K562 (cell line): ENCODE measurements around the gene RAB13. TPM values are rescaled to one million over a fixed set of nuclear protein-coding genes. Genes with fewer than 3 reads are reported as not detected.

Experiments used
- CBX1 ChIP-seq: sonication (generic); IDR thresholded peaks from 2 replicates; pipeline ENCODE4 v1.6.1; 2016; ENCODE audit warnings: antibody characterized with exemption, low read depth, mild to moderate bottlenecking
- CLOCK ChIP-seq: fragments of 250-450 bp; sonication (Bioruptor Pico); IDR thresholded peaks from 2 replicates; pipeline ENCODE4 v1.4.0; 2020; ENCODE audit warnings: mild to moderate bottlenecking, moderate library complexity, borderline replicate concordance
- ELF1 ChIP-seq: fragments of 200-800 bp; sonication (Bioruptor generic); IDR thresholded peaks from 2 replicates; pipeline ENCODE4 v1.6.1; 2016; ENCODE audit warnings: missing genetic modification characterization, missing compliant biosample characterization
- GABPB2 ChIP-seq: fragments of 250-450 bp; sonication (Bioruptor Pico); conservative IDR thresholded peaks from 2 replicates; pipeline ENCODE4 v1.5.1; 2021; ENCODE audit warnings: mild to moderate bottlenecking
- GTF2E2 ChIP-seq: fragments of 200-800 bp; sonication (Bioruptor generic); IDR thresholded peaks from 2 replicates; pipeline ENCODE4 v1.6.1; 2016; ENCODE audit warnings: missing genetic modification characterization, missing compliant biosample characterization
- HMGXB4 ChIP-seq: sonication (generic); formaldehyde crosslinking; IDR thresholded peaks from 2 replicates; pipeline ENCODE4 v1.8.1; 2023; ENCODE audit warnings: mild to moderate bottlenecking, missing genetic modification reagents
- MCM2 ChIP-seq: fragments of 450-650 bp; IDR thresholded peaks from 2 replicates; pipeline ENCODE4 v1.6.1; 2017; ENCODE audit warnings: low read depth, mild to moderate bottlenecking
- PTTG1 ChIP-seq: fragments of 450-650 bp; IDR thresholded peaks from 2 replicates; pipeline ENCODE4 v1.6.1; 2016; ENCODE audit warnings: low read depth, mild to moderate bottlenecking, missing genetic modification characterization, missing compliant biosample characterization
- RNF2 ChIP-seq: sonication (generic); IDR thresholded peaks from 2 replicates; pipeline ENCODE4 v1.6.1; 2016
- STAT5A ChIP-seq: IDR thresholded peaks from 2 replicates; pipeline ENCODE4 v1.6.1; 2012; ENCODE audit warnings: low read length, inconsistent platforms, borderline replicate concordance
- TBP ChIP-seq: optimal IDR thresholded peaks from 2 replicates; pipeline ENCODE3; 2011; ENCODE audit warnings: low read depth, low read length, improper control_type of control experiment
- ZNF175 ChIP-seq: fragments of 200-800 bp; sonication (Bioruptor generic); IDR thresholded peaks from 2 replicates; pipeline ENCODE4 v1.6.1; 2016; ENCODE audit warnings: low read depth, mild to moderate bottlenecking, missing genetic modification characterization, missing compliant biosample characterization
- ZNF395 ChIP-seq: fragments of 200-800 bp; sonication (Bioruptor generic); IDR thresholded peaks from 2 replicates; pipeline ENCODE4 v1.6.1; 2017; ENCODE audit warnings: missing genetic modification characterization, missing compliant biosample characterization
- polyA plus RNA-seq, 8 experiments: library from polyadenylated mRNA; depleted of rRNA in 4 of 8; stranded (reverse) in 5 of 8; unstranded in 3 of 8; fragments of >200 nt; fragmentation: Nextera tagmentation in 2 of 8; fragmentation: Illumina TruSeq in 1 of 8; extraction: Ambion mirVana in 2 of 8; extraction: Trizol in 1 of 8; gene quantifications; 2 replicates each; pipeline versions ENCODE4 v1.2.1 to v1.2.3, GENCODE V29; 2011 to 2014; ENCODE audit warnings: inconsistent platforms in 1 of 8, missing spikeins in 1 of 8
- total RNA-seq, 7 experiments: library from RNA; depleted of rRNA in 6 of 7; stranded (reverse); fragments of >200 nt in 6 of 7; fragmentation: Illumina TruSeq in 2 of 7; extraction: Trizol in 2 of 7; gene quantifications; 2 replicates each; pipeline versions ENCODE4 v1.2.1 to v1.2.3, GENCODE V29; 2011 to 2021; ENCODE audit warnings: low replicate concordance in 1 of 7
- TF ChIP-seq, protein P1 (sequence below): fragments of 450-650 bp; IDR thresholded peaks from 2 replicates; pipeline ENCODE4 v1.6.1; 2018; ENCODE audit not compliant: partially characterized antibody
- TF ChIP-seq, protein P2 (sequence below): sonication (generic); formaldehyde crosslinking; IDR thresholded peaks from 2 replicates; pipeline ENCODE4 v1.8.1; 2023; ENCODE audit warnings: mild to moderate bottlenecking, missing genetic modification reagents

The RAB13 gene
- total and polyA plus RNA-seq, 9 of the 15 experiments (the other 6 are each of a cell fraction or from before 2014, with no cell fraction given) = 22.3 to 100 (median 39.8) TPM

- TF ChIP-seq PTTG1 (tag) = no peak
- TF ChIP-seq HMGXB4 = no peak
- TF ChIP-seq, protein P1, sequence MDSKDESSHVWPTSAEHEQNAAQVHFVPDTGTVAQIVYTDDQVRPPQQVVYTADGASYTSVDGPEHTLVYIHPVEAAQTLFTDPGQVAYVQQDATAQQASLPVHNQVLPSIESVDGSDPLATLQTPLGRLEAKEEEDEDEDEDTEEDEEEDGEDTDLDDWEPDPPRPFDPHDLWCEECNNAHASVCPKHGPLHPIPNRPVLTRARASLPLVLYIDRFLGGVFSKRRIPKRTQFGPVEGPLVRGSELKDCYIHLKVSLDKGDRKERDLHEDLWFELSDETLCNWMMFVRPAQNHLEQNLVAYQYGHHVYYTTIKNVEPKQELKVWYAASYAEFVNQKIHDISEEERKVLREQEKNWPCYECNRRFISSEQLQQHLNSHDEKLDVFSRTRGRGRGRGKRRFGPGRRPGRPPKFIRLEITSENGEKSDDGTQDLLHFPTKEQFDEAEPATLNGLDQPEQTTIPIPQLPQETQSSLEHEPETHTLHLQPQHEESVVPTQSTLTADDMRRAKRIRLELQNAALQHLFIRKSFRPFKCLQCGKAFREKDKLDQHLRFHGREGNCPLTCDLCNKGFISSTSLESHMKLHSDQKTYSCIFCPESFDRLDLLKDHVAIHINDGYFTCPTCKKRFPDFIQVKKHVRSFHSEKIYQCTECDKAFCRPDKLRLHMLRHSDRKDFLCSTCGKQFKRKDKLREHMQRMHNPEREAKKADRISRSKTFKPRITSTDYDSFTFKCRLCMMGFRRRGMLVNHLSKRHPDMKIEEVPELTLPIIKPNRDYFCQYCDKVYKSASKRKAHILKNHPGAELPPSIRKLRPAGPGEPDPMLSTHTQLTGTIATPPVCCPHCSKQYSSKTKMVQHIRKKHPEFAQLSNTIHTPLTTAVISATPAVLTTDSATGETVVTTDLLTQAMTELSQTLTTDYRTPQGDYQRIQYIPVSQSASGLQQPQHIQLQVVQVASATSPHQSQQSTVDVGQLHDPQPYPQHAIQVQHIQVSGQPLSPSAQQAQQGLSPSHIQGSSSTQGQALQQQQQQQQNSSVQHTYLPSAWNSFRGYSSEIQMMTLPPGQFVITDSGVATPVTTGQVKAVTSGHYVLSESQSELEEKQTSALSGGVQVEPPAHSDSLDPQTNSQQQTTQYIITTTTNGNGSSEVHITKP = peak; percentile 69
- peak; percentile 36; the same call in 1 of the 2 replicates for TF ChIP-seq ELF1 (tag)
- no peak for TF ChIP-seq CLOCK (CRISPR knock-in tag)
- no peak for TF ChIP-seq RNF2
- TF ChIP-seq GABPB2 (CRISPR knock-in tag) = no peak
- no peak for TF ChIP-seq TBP
- no peak for TF ChIP-seq MCM2
- no peak for TF ChIP-seq STAT5A
- TF ChIP-seq ZNF395 = no peak
- no peak for TF ChIP-seq CBX1
- TF ChIP-seq GTF2E2 = peak; percentile 44; the same call in 1 of the 2 replicates
- no peak for TF ChIP-seq ZNF175 (CRISPR knock-in tag)
- TF ChIP-seq, protein P2, sequence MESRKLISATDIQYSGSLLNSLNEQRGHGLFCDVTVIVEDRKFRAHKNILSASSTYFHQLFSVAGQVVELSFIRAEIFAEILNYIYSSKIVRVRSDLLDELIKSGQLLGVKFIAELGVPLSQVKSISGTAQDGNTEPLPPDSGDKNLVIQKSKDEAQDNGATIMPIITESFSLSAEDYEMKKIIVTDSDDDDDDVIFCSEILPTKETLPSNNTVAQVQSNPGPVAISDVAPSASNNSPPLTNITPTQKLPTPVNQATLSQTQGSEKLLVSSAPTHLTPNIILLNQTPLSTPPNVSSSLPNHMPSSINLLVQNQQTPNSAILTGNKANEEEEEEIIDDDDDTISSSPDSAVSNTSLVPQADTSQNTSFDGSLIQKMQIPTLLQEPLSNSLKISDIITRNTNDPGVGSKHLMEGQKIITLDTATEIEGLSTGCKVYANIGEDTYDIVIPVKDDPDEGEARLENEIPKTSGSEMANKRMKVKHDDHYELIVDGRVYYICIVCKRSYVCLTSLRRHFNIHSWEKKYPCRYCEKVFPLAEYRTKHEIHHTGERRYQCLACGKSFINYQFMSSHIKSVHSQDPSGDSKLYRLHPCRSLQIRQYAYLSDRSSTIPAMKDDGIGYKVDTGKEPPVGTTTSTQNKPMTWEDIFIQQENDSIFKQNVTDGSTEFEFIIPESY (CRISPR knock-in tag) = 0 out of 2 replicates have a peak, but pooled peaks have one; percentile 32
Observed at GRCh38 chr1:153945795-153946621, 40.1 kb downstream of the RAB13 start (continued).
